HepG2 (cell line): ENCODE results near the gene CEP131. TPM values are rescaled to one million over a fixed set of nuclear protein-coding genes. Genes with fewer than 3 reads are reported as not detected.
A peak's percentile ranks its signal among the peaks of the same experiment; 100 is the strongest.

ENCODE experiments used
- ATF7 ChIP-seq, 2 experiments: fragments of 450-650 bp in 1 of 2; sonication (generic) in 1 of 2; formaldehyde crosslinking in 1 of 2; IDR thresholded peaks; 2 replicates each; pipeline versions ENCODE4 v1.4.0 to v1.6.1; 2016 to 2020; ENCODE audit warnings: antibody characterized with exemption in 1 of 2, mild to moderate bottlenecking in 1 of 2, missing genetic modification reagents in 1 of 2
- BRCA1 ChIP-seq: sonication (generic); formaldehyde crosslinking; IDR thresholded peaks from 2 replicates; pipeline ENCODE4 v1.4.0; 2020; ENCODE audit warnings: missing genetic modification reagents
- EZH2 ChIP-seq: conservative IDR thresholded peaks from 2 replicates; pipeline ENCODE4 v1.6.1; 2012; ENCODE audit warnings: mild to moderate bottlenecking, low read depth, low read length, moderate library complexity
- MAZ ChIP-seq, 2 experiments: sonication (generic) in 1 of 2; formaldehyde crosslinking in 1 of 2; IDR thresholded peaks; 2 replicates each; pipeline versions ENCODE4 v1.5.0 to v1.6.1; 2012 to 2020; ENCODE audit warnings: low read depth in 2 of 2, mild to moderate bottlenecking in 2 of 2, borderline replicate concordance in 1 of 2, improper control_type of control experiment in 1 of 2, low read length in 1 of 2, missing genetic modification reagents in 1 of 2, moderate library complexity in 1 of 2
- MTA1 ChIP-seq: sonication (generic); formaldehyde crosslinking; IDR thresholded peaks from 2 replicates; pipeline ENCODE4 v1.4.0; 2020; ENCODE audit warnings: missing genetic modification reagents, mild to moderate bottlenecking, borderline replicate concordance
- MXI1 ChIP-seq: IDR thresholded peaks from 3 replicates; pipeline ENCODE4 v1.6.1; 2012; ENCODE audit warnings: low read depth, low read length, inconsistent platforms, borderline replicate concordance
- PAF1 ChIP-seq: IDR thresholded peaks from 2 replicates; pipeline ENCODE4 v1.6.1; 2016; ENCODE audit warnings: missing genetic modification reagents, missing compliant biosample characterization
- POLR2A ChIP-seq, 2 experiments: IDR thresholded peaks; 2 replicates each; pipeline ENCODE4 v1.6.1; 2011; ENCODE audit warnings: low read depth in 2 of 2, low read length in 2 of 2, mild to moderate bottlenecking in 1 of 2, moderate library complexity in 1 of 2; ENCODE audit not compliant: insufficient read depth in 1 of 2
- SALL1 ChIP-seq: sonication (generic); formaldehyde crosslinking; IDR thresholded peaks from 2 replicates; pipeline ENCODE4 v1.8.0; 2022; ENCODE audit warnings: mild to moderate bottlenecking, missing genetic modification reagents
- SALL2 ChIP-seq: sonication (generic); formaldehyde crosslinking; IDR thresholded peaks from 2 replicates; pipeline ENCODE4 v1.8.1; 2023; ENCODE audit warnings: mild to moderate bottlenecking, missing genetic modification reagents, inconsistent platforms
- SATB2 ChIP-seq: sonication (generic); formaldehyde crosslinking; IDR thresholded peaks from 2 replicates; pipeline ENCODE4 v1.5.0; 2020; ENCODE audit warnings: missing genetic modification reagents
- SIN3B ChIP-seq: fragments of 150-350 bp; IDR thresholded peaks from 2 replicates; pipeline ENCODE4 v1.6.1; 2014; ENCODE audit warnings: low read length
- THAP11 ChIP-seq: IDR thresholded peaks from 2 replicates; pipeline ENCODE4 v1.6.1; 2016; ENCODE audit warnings: missing biosample characterization, missing genetic modification reagents
- ZBTB39 ChIP-seq: sonication (generic); formaldehyde crosslinking; IDR thresholded peaks from 2 replicates; pipeline ENCODE4 v1.5.0; 2020; ENCODE audit warnings: missing genetic modification reagents
- ZC3H13 ChIP-seq: sonication (generic); formaldehyde crosslinking; IDR thresholded peaks from 2 replicates; pipeline ENCODE4 v1.8.1; 2023; ENCODE audit warnings: mild to moderate bottlenecking, missing genetic modification reagents, moderate library complexity
- ZEB1 ChIP-seq: IDR thresholded peaks from 2 replicates; pipeline ENCODE4 v1.6.1; 2012; ENCODE audit warnings: mild to moderate bottlenecking, low read depth, inconsistent platforms; ENCODE audit not compliant: insufficient replicate concordance
- ZKSCAN8 ChIP-seq: IDR thresholded peaks from 2 replicates; pipeline ENCODE4 v1.6.1; 2016; ENCODE audit warnings: borderline replicate concordance, missing genetic modification reagents, missing compliant biosample characterization
- ZMAT5 ChIP-seq: sonication (generic); formaldehyde crosslinking; IDR thresholded peaks from 2 replicates; pipeline ENCODE4 v1.5.0; 2020; ENCODE audit warnings: mild to moderate bottlenecking, low read depth, missing genetic modification reagents, borderline replicate concordance
- ZNF281 ChIP-seq: sonication (generic); formaldehyde crosslinking; IDR thresholded peaks from 2 replicates; pipeline ENCODE4 v1.4.0; 2020; ENCODE audit warnings: missing genetic modification reagents, borderline replicate concordance
- ZNF550 ChIP-seq: sonication (generic); formaldehyde crosslinking; IDR thresholded peaks from 2 replicates; pipeline ENCODE4 v1.4.0; 2020; ENCODE audit warnings: mild to moderate bottlenecking, missing genetic modification reagents, borderline replicate concordance
- ZNF556 ChIP-seq: sonication (generic); formaldehyde crosslinking; IDR thresholded peaks from 2 replicates; pipeline ENCODE4 v1.4.0; 2020; ENCODE audit warnings: mild to moderate bottlenecking, missing genetic modification reagents, borderline replicate concordance
- ZNF674 ChIP-seq: sonication (generic); formaldehyde crosslinking; IDR thresholded peaks from 2 replicates; pipeline ENCODE4 v1.5.0; 2020; ENCODE audit warnings: low read depth, mild to moderate bottlenecking, missing genetic modification reagents
- ZNF777 ChIP-seq: sonication (generic); formaldehyde crosslinking; IDR thresholded peaks from 2 replicates; pipeline ENCODE4 v1.4.0; 2020; ENCODE audit warnings: missing genetic modification reagents
- ZNF83 ChIP-seq: sonication (generic); formaldehyde crosslinking; IDR thresholded peaks from 2 replicates; pipeline ENCODE4 v1.4.0; 2020; ENCODE audit warnings: missing genetic modification reagents, mild to moderate bottlenecking, borderline replicate concordance
- polyA plus RNA-seq, 8 experiments: library from polyadenylated mRNA; depleted of rRNA in 3 of 8; stranded (reverse) in 7 of 8; unstranded in 1 of 8; fragments of >200 nt; fragmentation: Illumina TruSeq in 4 of 8; extraction: Trizol in 4 of 8; gene quantifications; 2 replicates each; pipeline versions ENCODE4 v1.2.1 to v1.2.3, GENCODE V29; 2011 to 2016; ENCODE audit warnings: low read depth in 4 of 8, missing spikeins in 1 of 8, mixed read lengths in 1 of 8; ENCODE audit not compliant: insufficient read depth in 1 of 8
- total RNA-seq, 5 experiments: library from RNA; depleted of rRNA; stranded (reverse); fragments of >200 nt; fragmentation: Illumina TruSeq; extraction: Trizol; gene quantifications; 2 replicates each; pipeline ENCODE4 v1.2.3, GENCODE V29; 2016; ENCODE audit warnings: low read depth in 1 of 5

CEP131 gene
- total and polyA plus RNA-seq, 2 of the 13 experiments (the other 11 are each of a cell fraction or from before 2014, with no cell fraction given): 5.0 to 16.8 TPM

GRCh38 chr17:81253358-81254131, 30.8 kb upstream of the CEP131 start (continued):
- TF ChIP-seq ZNF556 (CRISPR knock-in tag) (no peak), ZEB1 (no peak), ZNF550 (CRISPR knock-in tag) (peak; percentile 92; the same call in 1 of the 2 replicates), THAP11 (0 out of 2 replicates have a peak, but pooled peaks have one; percentile 35), ZNF281 (CRISPR knock-in tag) (0 out of 2 replicates have a peak, but pooled peaks have one; percentile 9), SALL2 (CRISPR knock-in tag) (peak; percentile 73; the same call in 1 of the 2 replicates), SATB2 (no peak), ZBTB39 (CRISPR knock-in tag) (no peak), PAF1 (CRISPR knock-in tag) (no peak), MXI1 (0 out of 3 replicates have a peak, but pooled peaks have one; percentile 10), ZMAT5 (no peak), EZH2 (no peak), MTA1 (peak; percentile 34; the same call in 1 of the 2 replicates), ZNF83 (CRISPR knock-in tag) (0 out of 2 replicates have a peak, but pooled peaks have one; percentile 47), BRCA1 (CRISPR knock-in tag) (no peak), ZNF674 (CRISPR knock-in tag) (no peak), ZC3H13 (CRISPR knock-in tag) (peak; percentile 37; the same call in 1 of the 2 replicates), SIN3B (no peak), MAZ (IDR thresholded peaks at IDR 0.05; ENCODE audit: borderline replicate concordance, low read depth, low read length) (no peak), MAZ (CRISPR knock-in tag; IDR thresholded peaks at IDR 0.05; ENCODE audit: low read depth) (peak; percentile 35; the same call in 1 of the 2 replicates), SALL1 (peak; percentile 34; the same call in 1 of the 2 replicates), ZKSCAN8 (CRISPR knock-in tag) (no peak), ATF7 (IDR thresholded peaks at IDR 0.05) (0 out of 2 replicates have a peak, but pooled peaks have one; percentile 32), ATF7 (CRISPR knock-in tag; IDR thresholded peaks at IDR 0.05) (0 out of 2 replicates have a peak, but pooled peaks have one; percentile 53), POLR2A (IDR thresholded peaks at IDR 0.05; ENCODE audit: insufficient read depth in 1 of 2, low read depth in 2 of 2, low read length in 2 of 2) (no peak), ZNF777 (CRISPR knock-in tag) (no peak)
